ENCODE results near the gene MB21D2.
"Not testable (repeated sequence)": the region's sequence is repeated elsewhere in the genome, so short reads cannot be mapped to it uniquely, and the experiment has no call there.

Gene MB21D2

DNA sequence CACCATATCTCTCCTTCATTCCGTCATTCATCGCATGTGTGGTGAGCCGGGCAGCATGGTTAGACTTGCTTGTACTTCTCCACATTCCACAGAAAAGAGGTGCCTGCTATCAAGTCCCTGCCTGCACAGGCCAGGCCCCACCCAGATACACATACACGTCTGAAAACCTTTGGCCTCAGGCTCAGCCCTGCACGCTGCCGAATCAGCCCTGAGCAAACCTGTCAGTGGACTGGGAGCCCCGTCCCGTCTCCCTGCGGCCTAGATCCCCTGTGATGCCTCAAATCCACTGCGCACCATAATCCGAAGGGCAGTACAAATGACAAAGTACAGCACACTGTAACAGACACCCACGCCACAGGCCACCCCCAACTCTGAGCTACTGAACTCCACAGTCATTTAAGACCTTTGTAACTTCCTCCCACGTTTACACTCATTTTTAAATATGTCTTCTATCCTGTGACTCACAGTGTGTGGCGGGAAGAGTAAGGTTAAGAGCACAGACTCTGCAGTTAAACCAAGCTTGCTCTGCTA is 67.1 kb downstream of the MB21D2 start:
- peak in 2 of 3 donors; percentile 6 to 8 for DNase-seq
- Histone ChIP-seq H3K27ac (ENCODE audit: insufficient read depth in 1 of 2, low read depth in 1 of 2, low read length in 2 of 2, poor library complexity in 1 of 2, severe bottlenecking in 2 of 2) (no peak overlapping the region), H3K4me1 (ENCODE audit: control extremely low read depth in 1 of 4, control insufficient read depth in 4 of 4, insufficient read depth in 4 of 4, low read length in 3 of 4) (peaks cover 0 to 6% (median 1%) of the 10 kb centered on the region in 4 experiments), H3K27me3 (replicated peaks in 2 of 5; ENCODE audit: control insufficient read depth in 4 of 5, insufficient read depth in 5 of 5, low read length in 4 of 5) (no peaks in the 10 kb centered on the region), H3K36me3 (ENCODE audit: control insufficient read depth in 4 of 4, insufficient read depth in 4 of 4, low read length in 3 of 4) (no peaks in the 10 kb centered on the region), H3K9me3 (ENCODE audit: control extremely low read depth in 1 of 5, control insufficient read depth in 4 of 5, insufficient read depth in 2 of 5, low read depth in 1 of 5, low read length in 4 of 5) (peaks cover 0 to 9% (median 0%) of the 10 kb centered on the region in 5 experiments), H3K4me3 (ENCODE audit: control insufficient read depth in 1 of 7, extremely low read depth in 1 of 7, insufficient read depth in 4 of 7, low read depth in 2 of 7, low read length in 6 of 7) (no peak overlapping the region)
- ChIA-PET CTCF (interaction anchor here (0.9 kb wide), 1 partner anchor 44 kb away, joined by 3 read pairs; no protein-coding TSS in a partner anchor), POLR2A (interaction anchor here (0.5 kb wide), 1 partner anchor 15 kb away, joined by 3 read pairs; no protein-coding TSS in a partner anchor)
- 89% methylated on average over 10 of the region's 14 CpGs for WGBS (ENCODE audit: insufficient coverage)

GRCh38 chr3:192849821-192850220 is 67.8 kb downstream of the MB21D2 start:
- H3K27me3 ChIP-seq (replicated peaks in 2 of 5; ENCODE audit: control insufficient read depth in 4 of 5, insufficient read depth in 5 of 5, low read length in 4 of 5); H3K4me3 ChIP-seq (ENCODE audit: control insufficient read depth in 1 of 7, extremely low read depth in 1 of 7, insufficient read depth in 4 of 7, low read depth in 2 of 7, low read length in 6 of 7); POLR2A ChIA-PET; DNase-seq; H3K36me3 ChIP-seq (ENCODE audit: control insufficient read depth in 4 of 4, insufficient read depth in 4 of 4, low read length in 3 of 4); CTCF ChIA-PET; H3K27ac ChIP-seq (ENCODE audit: insufficient read depth in 1 of 2, low read depth in 1 of 2, low read length in 2 of 2, poor library complexity in 1 of 2, severe bottlenecking in 2 of 2); H3K4me1 ChIP-seq (ENCODE audit: control extremely low read depth in 1 of 4, control insufficient read depth in 4 of 4, insufficient read depth in 4 of 4, low read length in 3 of 4); H3K9me3 ChIP-seq (ENCODE audit: control extremely low read depth in 1 of 5, control insufficient read depth in 4 of 5, insufficient read depth in 2 of 5, low read depth in 1 of 5, low read length in 4 of 5): not testable (repeated sequence)
- 95% methylated on average over 7 of the region's 11 CpGs for WGBS (ENCODE audit: insufficient coverage)

GRCh38 chr3:192848371-192849233 is 69.1 kb downstream of the MB21D2 start:
- Histone ChIP-seq H3K27me3 (replicated peaks in 2 of 5; ENCODE audit: control insufficient read depth in 4 of 5, insufficient read depth in 5 of 5, low read length in 4 of 5) (no peaks in the 10 kb centered on the region), H3K9me3 (ENCODE audit: control extremely low read depth in 1 of 5, control insufficient read depth in 4 of 5, insufficient read depth in 2 of 5, low read depth in 1 of 5, low read length in 4 of 5) (no peaks in the 10 kb centered on the region), H3K27ac (ENCODE audit: insufficient read depth in 1 of 2, low read depth in 1 of 2, low read length in 2 of 2, poor library complexity in 1 of 2, severe bottlenecking in 2 of 2) (no peak overlapping the region), H3K4me1 (ENCODE audit: control extremely low read depth in 1 of 4, control insufficient read depth in 4 of 4, insufficient read depth in 4 of 4, low read length in 3 of 4) (peaks cover 0 to 6% (median 1%) of the 10 kb centered on the region in 4 experiments), H3K4me3 (ENCODE audit: control insufficient read depth in 1 of 7, extremely low read depth in 1 of 7, insufficient read depth in 4 of 7, low read depth in 2 of 7, low read length in 6 of 7) (no peak overlapping the region), H3K36me3 (ENCODE audit: control insufficient read depth in 4 of 4, insufficient read depth in 4 of 4, low read length in 3 of 4) (no peaks in the 10 kb centered on the region)
- ChIA-PET CTCF (interaction anchor here (1.4 kb wide), 1 partner anchor 23 kb away, joined by 3 read pairs; no protein-coding TSS in a partner anchor), POLR2A (no interaction called here)
- WGBS (ENCODE audit: insufficient coverage): 96% methylated on average over 4 of the region's 11 CpGs
- no peak for DNase-seq

GRCh38 chr3:192847941-192848340 is 69.7 kb downstream of the MB21D2 start:
- no peaks in the 10 kb centered on the region for H3K36me3 ChIP-seq (ENCODE audit: control insufficient read depth in 4 of 4, insufficient read depth in 4 of 4, low read length in 3 of 4)
- no peak overlapping the region for H3K27ac ChIP-seq (ENCODE audit: insufficient read depth in 1 of 2, low read depth in 1 of 2, low read length in 2 of 2, poor library complexity in 1 of 2, severe bottlenecking in 2 of 2)
- no CpG with 5 or more reads among the region's 3 CpGs for WGBS (ENCODE audit: insufficient coverage)
- CTCF ChIA-PET: interaction anchor here (1.4 kb wide), 1 partner anchor 23 kb away, joined by 3 read pairs; no protein-coding TSS in a partner anchor
- POLR2A ChIA-PET: no interaction called here
- H3K27me3 ChIP-seq (replicated peaks in 2 of 5; ENCODE audit: control insufficient read depth in 4 of 5, insufficient read depth in 5 of 5, low read length in 4 of 5): no peaks in the 10 kb centered on the region
- DNase-seq: no peak
- H3K9me3 ChIP-seq (ENCODE audit: control extremely low read depth in 1 of 5, control insufficient read depth in 4 of 5, insufficient read depth in 2 of 5, low read depth in 1 of 5, low read length in 4 of 5): no peaks in the 10 kb centered on the region
- H3K4me3 ChIP-seq (ENCODE audit: control insufficient read depth in 1 of 7, extremely low read depth in 1 of 7, insufficient read depth in 4 of 7, low read depth in 2 of 7, low read length in 6 of 7): no peak overlapping the region
- peaks cover 0 to 6% (median 1%) of the 10 kb centered on the region in 4 experiments for H3K4me1 ChIP-seq (ENCODE audit: control extremely low read depth in 1 of 4, control insufficient read depth in 4 of 4, insufficient read depth in 4 of 4, low read length in 3 of 4)

DNA sequence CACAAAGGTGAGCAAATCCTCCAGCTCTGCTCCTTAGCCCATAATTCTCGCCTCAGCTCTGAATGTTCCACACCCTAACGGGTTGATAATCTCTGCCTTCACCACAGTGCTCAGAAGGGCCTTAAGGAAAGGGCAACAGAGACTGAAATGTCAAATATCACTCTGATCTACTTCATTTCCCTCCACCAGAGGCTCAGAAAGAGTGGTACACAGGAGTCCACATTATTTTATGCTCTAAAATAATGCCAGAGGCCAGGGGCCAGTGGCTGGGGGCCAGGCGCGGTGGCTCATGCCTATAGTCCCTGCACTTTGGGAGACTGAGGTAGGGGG is 72.2 kb downstream of the MB21D2 start:
- no peak overlapping the region for H3K4me3 ChIP-seq (ENCODE audit: control insufficient read depth in 1 of 7, extremely low read depth in 1 of 7, insufficient read depth in 4 of 7, low read depth in 2 of 7, low read length in 6 of 7)
- 91% methylated on average over 4 of the region's 4 CpGs for WGBS (ENCODE audit: insufficient coverage)
- H3K9me3 ChIP-seq (ENCODE audit: control extremely low read depth in 1 of 5, control insufficient read depth in 4 of 5, insufficient read depth in 2 of 5, low read depth in 1 of 5, low read length in 4 of 5): no peaks in the 10 kb centered on the region
- no peaks in the 10 kb centered on the region for H3K27me3 ChIP-seq (replicated peaks in 2 of 5; ENCODE audit: control insufficient read depth in 4 of 5, insufficient read depth in 5 of 5, low read length in 4 of 5)
- no peaks in the 10 kb centered on the region for H3K36me3 ChIP-seq (ENCODE audit: control insufficient read depth in 4 of 4, insufficient read depth in 4 of 4, low read length in 3 of 4)
- ChIA-PET CTCF (no interaction called here), POLR2A (no interaction called here)
- DNase-seq: no peak
- H3K4me1 ChIP-seq (ENCODE audit: control extremely low read depth in 1 of 4, control insufficient read depth in 4 of 4, insufficient read depth in 4 of 4, low read length in 3 of 4): no peaks in the 10 kb centered on the region
- H3K27ac ChIP-seq (ENCODE audit: insufficient read depth in 1 of 2, low read depth in 1 of 2, low read length in 2 of 2, poor library complexity in 1 of 2, severe bottlenecking in 2 of 2): no peak overlapping the region

- ChIA-PET CTCF (no interaction called here), POLR2A (no interaction called here)
- Histone ChIP-seq H3K4me3 (ENCODE audit: control insufficient read depth in 1 of 7, extremely low read depth in 1 of 7, insufficient read depth in 4 of 7, low read depth in 2 of 7, low read length in 6 of 7) (no peak overlapping the region), H3K9me3 (ENCODE audit: control extremely low read depth in 1 of 5, control insufficient read depth in 4 of 5, insufficient read depth in 2 of 5, low read depth in 1 of 5, low read length in 4 of 5) (no peaks in the 10 kb centered on the region), H3K27ac (ENCODE audit: insufficient read depth in 1 of 2, low read depth in 1 of 2, low read length in 2 of 2, poor library complexity in 1 of 2, severe bottlenecking in 2 of 2) (no peak overlapping the region), H3K27me3 (replicated peaks in 2 of 5; ENCODE audit: control insufficient read depth in 4 of 5, insufficient read depth in 5 of 5, low read length in 4 of 5) (no peaks in the 10 kb centered on the region), H3K36me3 (ENCODE audit: control insufficient read depth in 4 of 4, insufficient read depth in 4 of 4, low read length in 3 of 4) (no peaks in the 10 kb centered on the region), H3K4me1 (ENCODE audit: control extremely low read depth in 1 of 4, control insufficient read depth in 4 of 4, insufficient read depth in 4 of 4, low read length in 3 of 4) (no peaks in the 10 kb centered on the region)
- DNase-seq: no peak
- 95% methylated on average over 7 of the region's 9 CpGs for WGBS (ENCODE audit: insufficient coverage)
Observed at GRCh38 chr3:192844836-192845525, 72.7 kb downstream of the MB21D2 start.

- ChIA-PET CTCF (no interaction called here), POLR2A (no interaction called here)
- H3K9me3 ChIP-seq (ENCODE audit: control extremely low read depth in 1 of 5, control insufficient read depth in 4 of 5, insufficient read depth in 2 of 5, low read depth in 1 of 5, low read length in 4 of 5): no peaks in the 10 kb centered on the region
- no peaks in the 10 kb centered on the region for H3K27me3 ChIP-seq (replicated peaks in 2 of 5; ENCODE audit: control insufficient read depth in 4 of 5, insufficient read depth in 5 of 5, low read length in 4 of 5)
- no peak for DNase-seq
- no peaks in the 10 kb centered on the region for H3K36me3 ChIP-seq (ENCODE audit: control insufficient read depth in 4 of 4, insufficient read depth in 4 of 4, low read length in 3 of 4)
- 100% methylated on average over 1 of the region's 2 CpGs for WGBS (ENCODE audit: insufficient coverage)
- H3K27ac ChIP-seq (ENCODE audit: insufficient read depth in 1 of 2, low read depth in 1 of 2, low read length in 2 of 2, poor library complexity in 1 of 2, severe bottlenecking in 2 of 2): no peak overlapping the region
- H3K4me1 ChIP-seq (ENCODE audit: control extremely low read depth in 1 of 4, control insufficient read depth in 4 of 4, insufficient read depth in 4 of 4, low read length in 3 of 4): no peaks in the 10 kb centered on the region
- H3K4me3 ChIP-seq (ENCODE audit: control insufficient read depth in 1 of 7, extremely low read depth in 1 of 7, insufficient read depth in 4 of 7, low read depth in 2 of 7, low read length in 6 of 7): no peak overlapping the region
Observed at GRCh38 chr3:192844486-192844765, 73.2 kb downstream of the MB21D2 start.

All from common myeloid progenitor, CD34-positive (primary cell).